DMS153 (cell line): ENCODE measurements around the gene HERPUD2.
"Not testable (repeated sequence)": the region's sequence is repeated elsewhere in the genome, so short reads cannot be mapped to it uniquely, and the experiment has no call there.

Experiments used
- DNase-seq: peaks from one replicate; lab custom pipeline; 2025; lab: John Stamatoyannopoulos, UW

Gene HERPUD2

DNA sequence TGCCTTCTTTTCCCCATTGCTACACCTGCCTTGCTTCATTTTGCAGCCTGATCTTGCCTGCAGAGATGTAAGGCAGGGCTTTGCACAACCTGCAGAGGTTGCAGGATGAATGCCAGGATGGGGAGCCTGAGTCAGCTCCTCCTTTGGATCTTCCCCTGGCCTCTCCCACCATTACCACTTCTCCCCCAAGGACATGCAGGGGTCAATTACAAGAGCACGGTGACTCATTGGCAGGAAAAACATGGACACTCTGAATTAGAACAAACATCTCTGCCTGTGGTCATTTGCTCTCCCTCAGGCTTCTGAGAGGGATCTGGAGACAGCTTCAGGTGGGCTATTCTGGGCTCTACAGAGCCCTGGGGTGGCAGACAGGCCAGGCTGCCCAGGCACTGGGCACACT lies 89.2 kb downstream of the HERPUD2 start:
- DNase-seq: no peak

DNA sequence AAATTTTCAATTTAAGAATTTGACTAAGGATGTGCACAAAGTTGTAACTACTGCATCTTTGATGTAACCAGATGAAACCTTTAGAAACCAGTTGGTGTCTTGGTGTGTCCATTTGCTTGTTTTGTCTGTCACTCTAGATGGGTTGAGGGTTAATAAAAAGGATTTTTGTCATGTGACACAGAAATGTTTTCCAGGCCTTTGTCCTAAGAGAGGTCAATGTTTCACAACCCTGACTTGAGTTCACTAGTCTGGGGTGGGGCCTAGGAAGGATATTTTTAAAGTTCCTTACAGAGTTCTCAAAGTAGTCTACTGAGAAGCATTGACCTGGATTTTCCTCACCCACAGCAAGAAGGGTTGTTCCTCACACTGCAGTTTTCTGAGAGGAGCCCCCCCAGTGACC lies 90.3 kb downstream of the HERPUD2 start:
- DNase-seq: no peak

DNA sequence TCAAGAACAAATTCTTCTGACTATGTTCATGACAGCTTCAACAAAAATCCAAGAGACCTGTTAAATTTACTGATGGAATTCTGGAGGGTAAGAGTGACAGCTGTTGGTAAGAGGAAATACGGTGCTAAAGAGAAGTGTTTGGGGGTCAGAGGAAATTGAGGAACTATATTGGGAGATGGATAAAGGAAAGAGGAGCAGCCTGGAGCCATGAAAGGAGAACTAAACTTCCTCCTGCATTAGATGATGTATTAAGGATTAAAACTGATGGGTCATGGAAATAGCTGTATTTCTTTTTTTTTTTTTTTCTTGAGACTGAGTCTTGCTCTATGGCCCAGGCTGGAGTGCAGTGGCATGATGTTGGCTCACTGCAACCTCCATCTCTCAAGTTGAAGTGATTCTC lies 95.3 kb downstream of the HERPUD2 start:
- no peak for DNase-seq

DNA sequence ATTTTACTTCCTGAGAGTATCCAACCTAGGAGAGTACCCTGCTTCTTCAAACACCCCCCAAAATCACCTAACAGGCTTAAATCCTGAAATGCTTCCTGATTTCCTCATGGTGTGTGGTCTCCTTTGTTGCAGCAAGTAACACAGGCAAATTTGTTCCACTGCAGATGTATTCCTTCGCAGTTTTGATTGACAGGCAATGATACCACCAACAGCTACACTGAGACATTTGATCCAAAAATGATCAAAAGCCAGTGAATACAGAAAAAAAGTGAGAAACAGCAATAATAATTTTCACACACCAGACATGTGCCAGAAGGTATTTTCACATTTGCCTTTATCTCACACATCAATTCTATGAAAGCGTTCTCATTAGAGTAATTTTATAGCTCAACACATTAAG lies 95.9 kb downstream of the HERPUD2 start:
- no peak for DNase-seq

DNA sequence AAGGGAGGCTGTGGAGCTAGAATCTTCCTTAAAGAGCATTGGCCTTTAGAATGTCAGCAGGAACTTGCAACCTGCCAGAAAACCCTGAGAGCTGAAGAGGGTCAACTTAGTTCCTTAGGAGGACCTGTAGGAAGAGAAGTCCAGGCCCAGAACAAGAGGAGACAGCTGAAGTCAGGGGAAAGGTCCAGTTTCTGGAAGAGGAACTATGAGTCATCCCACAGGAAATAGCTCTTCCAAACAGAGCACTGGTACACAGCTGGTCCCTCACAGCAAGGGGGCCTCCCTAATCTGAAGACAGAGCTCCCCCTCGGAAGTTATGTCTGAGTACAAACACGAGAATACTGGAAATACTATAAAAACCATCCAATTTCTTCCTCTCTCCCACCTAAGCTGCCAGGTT lies 98.9 kb downstream of the HERPUD2 start:
- no peak for DNase-seq

DNA sequence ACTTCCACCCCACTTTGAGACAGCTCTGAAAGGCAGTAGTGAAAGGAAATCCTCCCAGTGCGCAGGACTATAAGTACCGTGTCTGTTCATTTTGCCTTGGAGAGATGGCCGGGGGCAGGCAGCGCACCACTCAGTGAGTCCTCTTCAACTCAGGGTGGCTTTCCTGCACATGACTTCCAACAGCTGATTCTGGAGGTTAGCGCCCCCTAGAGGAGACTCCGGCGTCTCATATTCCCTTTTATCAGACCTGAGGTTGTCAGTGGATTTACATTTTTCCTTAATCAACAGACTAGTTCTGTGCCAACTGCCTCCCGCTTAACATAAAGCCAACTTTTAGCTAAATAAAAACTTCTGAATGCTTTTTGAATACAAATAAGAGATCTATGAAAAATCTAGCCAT lies 101.0 kb downstream of the HERPUD2 start:
- no peak for DNase-seq

DNA sequence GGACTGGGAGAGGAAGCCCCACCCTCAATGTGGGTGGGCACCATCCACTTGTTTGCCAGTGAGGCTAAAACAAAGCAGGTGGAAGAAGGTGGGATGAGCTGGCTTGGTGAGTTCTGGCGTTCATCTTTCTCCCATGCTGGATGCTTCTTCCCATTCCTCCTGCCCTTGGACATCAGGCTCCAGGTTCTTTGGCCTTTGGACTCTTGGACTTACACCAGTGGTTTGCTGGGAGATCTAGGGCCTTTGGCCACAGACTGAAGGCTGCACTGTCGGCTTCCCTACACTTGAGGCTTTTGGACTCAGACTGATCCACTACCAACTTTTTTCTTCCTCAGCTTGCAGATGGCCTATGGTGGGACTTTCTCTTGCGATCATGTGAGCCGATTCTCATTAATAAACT lies 106.3 kb downstream of the HERPUD2 start:
- no peak for DNase-seq

DNA sequence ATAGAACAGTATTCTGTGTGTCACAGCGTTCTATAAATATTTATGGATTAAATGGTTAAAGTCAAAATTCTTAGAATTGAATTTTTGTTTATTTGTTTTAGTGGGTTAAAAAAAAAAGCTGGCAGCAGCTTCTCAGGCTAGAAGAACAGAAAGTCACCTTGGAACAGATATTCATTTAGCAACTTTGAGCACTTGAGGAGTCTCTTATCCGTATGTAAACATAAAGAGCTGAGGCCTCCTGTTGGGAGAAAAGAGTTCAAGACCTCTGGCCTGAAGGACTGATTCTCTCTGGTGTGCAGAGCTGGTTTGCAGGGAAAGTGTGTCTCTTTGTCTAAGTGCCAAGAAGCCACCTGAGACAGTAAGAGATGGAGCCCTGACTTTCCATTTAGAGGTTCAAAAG lies 109.9 kb downstream of the HERPUD2 start:
- DNase-seq: no peak

DNA sequence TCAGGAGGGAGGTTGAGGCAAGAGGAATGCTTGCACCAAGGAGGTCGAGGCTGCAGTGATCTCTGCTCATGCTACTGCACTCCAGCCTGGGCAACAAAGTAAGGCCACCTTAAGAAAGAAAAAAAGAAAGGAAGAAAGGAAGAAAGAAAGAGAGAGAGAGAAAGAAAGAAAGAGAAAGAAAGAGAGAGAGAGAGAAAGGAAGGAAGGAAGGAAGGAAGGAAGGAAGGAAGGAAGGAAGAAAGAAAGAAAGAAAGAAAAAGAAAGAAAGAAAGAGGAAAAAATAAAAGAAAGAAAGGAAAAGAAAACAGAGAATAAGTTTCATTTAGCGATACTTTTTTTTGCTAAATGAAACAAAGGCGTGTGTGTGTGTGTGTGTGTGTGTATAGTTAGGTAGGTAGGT lies 110.4 kb downstream of the HERPUD2 start:
- not testable (repeated sequence) for DNase-seq
